Subcutaneous abdominal adipose tissue (tissue), 5 donors: Measurements from ENCODE around the gene DKK2.

Experiments
- H3K27ac ChIP-seq: one replicate; pipeline ENCODE4 v1.7.0; 2013; ENCODE audit warnings: low read depth, mild to moderate bottlenecking, inconsistent platforms, low read length, moderate library complexity
- H3K27me3 ChIP-seq, 5 donors: one replicate each; pipeline ENCODE4 v1.7.0; 2013; ENCODE audit warnings: low read length in 5 of 5, inconsistent platforms in 1 of 5; ENCODE audit not compliant: control insufficient read depth in 5 of 5, insufficient read depth in 4 of 5
- H3K36me3 ChIP-seq, 5 donors: one replicate each; pipeline ENCODE4 v1.7.0; 2013; ENCODE audit warnings: low read length in 5 of 5; ENCODE audit not compliant: control insufficient read depth in 5 of 5, insufficient read depth in 5 of 5
- H3K4me1 ChIP-seq, 5 donors: one replicate each; pipeline ENCODE4 v1.7.0; 2013; ENCODE audit warnings: low read length in 5 of 5, mild to moderate bottlenecking in 3 of 5, moderate library complexity in 1 of 5; ENCODE audit not compliant: control insufficient read depth in 5 of 5, insufficient read depth in 5 of 5
- H3K4me3 ChIP-seq, 5 donors: one replicate each; pipeline ENCODE4 v1.7.0; 2013; ENCODE audit warnings: low read length in 5 of 5, low read depth in 1 of 5
- H3K9ac ChIP-seq, 5 donors: one replicate each; pipeline ENCODE4 v1.7.0; 2013; ENCODE audit warnings: low read length in 5 of 5, mild to moderate bottlenecking in 4 of 5, moderate library complexity in 3 of 5
- H3K9me3 ChIP-seq, 5 donors: one replicate each; pipeline ENCODE4 v1.7.0; 2013; ENCODE audit warnings: low read length in 5 of 5; ENCODE audit not compliant: control insufficient read depth in 5 of 5
- donor health status: healthy.
- donor health status: healthy.
- donor health status: healthy.
- donor health status: healthy.
- donor health status: healthy.

DKK2 gene

GRCh38 chr4:107035819-107036583 is at the start of gene DKK2:
Gene DKK2 (minus strand): TSS chr4:107036313. CDS start chr4:107035591, 722 bp downstream.
- Histone ChIP-seq H3K36me3 (no peaks in the 10 kb centered on the region), H3K9ac (peak within 1 kb of the TSS in 1 of 5 donors; percentile 66), H3K9me3 (no peaks in the 10 kb centered on the region), H3K27ac (no peak within 1 kb of the TSS), H3K4me3 (peak within 1 kb of the TSS; percentile 61 to 81 (median 69)), H3K27me3 (peaks cover 25 to 56% (median 46%) of the 10 kb centered on the region in 5 donors), H3K4me1 (peaks cover 5 to 38% (median 35%) of the 10 kb centered on the region in 5 donors)

- H3K27ac ChIP-seq: no peak overlapping the region
- no peaks in the 10 kb centered on the region for H3K27me3 ChIP-seq
- H3K9me3 ChIP-seq: peaks cover 0 to 4% (median 0%) of the 10 kb centered on the region in 5 donors
- no peaks in the 10 kb centered on the region for H3K36me3 ChIP-seq
- H3K4me1 ChIP-seq: no peaks in the 10 kb centered on the region
- H3K4me3 ChIP-seq: no peak overlapping the region
- H3K9ac ChIP-seq: no peak overlapping the region
These were observed 41.1 kb upstream of the DKK2 start for GRCh38 chr4:107077192-107077591.

GRCh38 chr4:107072836-107073736 is 37.0 kb upstream of the DKK2 start:
- Histone ChIP-seq H3K27ac (no peak overlapping the region), H3K27me3 (no peaks in the 10 kb centered on the region), H3K9me3 (no peaks in the 10 kb centered on the region), H3K9ac (no peak overlapping the region), H3K36me3 (no peaks in the 10 kb centered on the region), H3K4me1 (no peaks in the 10 kb centered on the region), H3K4me3 (no peak overlapping the region)

- H3K4me3 ChIP-seq: no peak overlapping the region
- no peak overlapping the region for H3K27ac ChIP-seq
- no peaks in the 10 kb centered on the region for H3K27me3 ChIP-seq
- H3K36me3 ChIP-seq: no peaks in the 10 kb centered on the region
- no peaks in the 10 kb centered on the region for H3K4me1 ChIP-seq
- no peaks in the 10 kb centered on the region for H3K9me3 ChIP-seq
- H3K9ac ChIP-seq: no peak overlapping the region
These were observed 35.0 kb upstream of the DKK2 start for GRCh38 chr4:107071108-107071507.

- no peak overlapping the region for H3K9ac ChIP-seq
- H3K36me3 ChIP-seq: no peaks in the 10 kb centered on the region
- H3K27me3 ChIP-seq: no peaks in the 10 kb centered on the region
- H3K4me3 ChIP-seq: no peak overlapping the region
- H3K27ac ChIP-seq: no peak overlapping the region
- no peaks in the 10 kb centered on the region for H3K9me3 ChIP-seq
- no peaks in the 10 kb centered on the region for H3K4me1 ChIP-seq
These were observed 32.9 kb upstream of the DKK2 start for GRCh38 chr4:107069049-107069448.

- Histone ChIP-seq H3K9ac (no peak overlapping the region), H3K36me3 (no peaks in the 10 kb centered on the region), H3K4me1 (no peaks in the 10 kb centered on the region), H3K27me3 (no peaks in the 10 kb centered on the region), H3K9me3 (no peaks in the 10 kb centered on the region), H3K4me3 (no peak overlapping the region), H3K27ac (no peak overlapping the region)
These were observed 32.0 kb upstream of the DKK2 start for GRCh38 chr4:107068116-107068515.

GRCh38 chr4:107066621-107067020 is 30.5 kb upstream of the DKK2 start:
- Histone ChIP-seq H3K4me1 (no peaks in the 10 kb centered on the region), H3K9me3 (no peaks in the 10 kb centered on the region), H3K27ac (no peak overlapping the region), H3K9ac (no peak overlapping the region), H3K27me3 (no peaks in the 10 kb centered on the region), H3K4me3 (no peak overlapping the region), H3K36me3 (no peaks in the 10 kb centered on the region)

- no peak overlapping the region for H3K9ac ChIP-seq
- H3K9me3 ChIP-seq: no peaks in the 10 kb centered on the region
- H3K4me3 ChIP-seq: no peak overlapping the region
- no peaks in the 10 kb centered on the region for H3K27me3 ChIP-seq
- H3K4me1 ChIP-seq: no peaks in the 10 kb centered on the region
- H3K27ac ChIP-seq: no peak overlapping the region
- H3K36me3 ChIP-seq: no peaks in the 10 kb centered on the region
These were observed 29.1 kb upstream of the DKK2 start for GRCh38 chr4:107065201-107065600.

GRCh38 chr4:107060388-107060787 is 24.3 kb upstream of the DKK2 start:
- Histone ChIP-seq H3K9me3 (no peaks in the 10 kb centered on the region), H3K9ac (no peak overlapping the region), H3K27me3 (no peaks in the 10 kb centered on the region), H3K4me3 (no peak overlapping the region), H3K36me3 (no peaks in the 10 kb centered on the region), H3K27ac (no peak overlapping the region), H3K4me1 (peaks cover 0 to 6% (median 0%) of the 10 kb centered on the region in 5 donors)

- no peaks in the 10 kb centered on the region for H3K36me3 ChIP-seq
- no peaks in the 10 kb centered on the region for H3K9me3 ChIP-seq
- peaks cover 0 to 6% (median 0%) of the 10 kb centered on the region in 5 donors for H3K4me1 ChIP-seq
- no peak overlapping the region for H3K9ac ChIP-seq
- no peak overlapping the region for H3K4me3 ChIP-seq
- no peaks in the 10 kb centered on the region for H3K27me3 ChIP-seq
- H3K27ac ChIP-seq: no peak overlapping the region
These were observed 22.7 kb upstream of the DKK2 start for GRCh38 chr4:107058828-107059227.
